GM12864 (cell line): Measurements from ENCODE around the gene LIMS1.

ENCODE experiments used
- DNase-seq: peaks from one replicate; pipeline ENCODE4 v3.0.0-alpha.2; 2011; ENCODE audit warnings: low read depth
- H3K4me3 ChIP-seq: 2 replicates; pipeline ENCODE4 v1.5.1; 2011; ENCODE audit warnings: mild to moderate bottlenecking, low read depth, low read length, control low read depth
- CTCF ChIP-seq: IDR thresholded peaks from 2 replicates; pipeline ENCODE4 v1.5.1; 2011; ENCODE audit warnings: low read depth, mild to moderate bottlenecking, moderate library complexity, low read length, control low read depth, inconsistent platforms; ENCODE audit errors: missing control alignments

The LIMS1 gene

GRCh38 chr2:108541451-108541850 is 7.2 kb downstream of the LIMS1 start:
- H3K4me3 ChIP-seq = no peak overlapping the region
- no peak for TF ChIP-seq CTCF

GRCh38 chr2:108542071-108542470 is 7.8 kb downstream of the LIMS1 start:
- no peak overlapping the region for H3K4me3 ChIP-seq
- TF ChIP-seq CTCF = no peak
- DNase-seq = no peak

More at GRCh38 chr2:108541451-108541850, 7.2 kb downstream of the LIMS1 start:
- no peak for DNase-seq

- TF ChIP-seq CTCF = no peak
- no peak overlapping the region for H3K4me3 ChIP-seq
- no peak for DNase-seq
These were observed 13.3 kb downstream of the LIMS1 start for GRCh38 chr2:108547606-108548005.

- no peak for TF ChIP-seq CTCF
- DNase-seq = no peak
These were observed 14.1 kb downstream of the LIMS1 start for GRCh38 chr2:108548208-108549003.

GRCh38 chr2:108552566-108552965 is 18.3 kb downstream of the LIMS1 start:
- H3K4me3 ChIP-seq = no peak overlapping the region
- TF ChIP-seq CTCF = no peak
- DNase-seq = no peak

More at GRCh38 chr2:108548208-108549003, 14.1 kb downstream of the LIMS1 start:
- H3K4me3 ChIP-seq = no peak overlapping the region

- no peak for TF ChIP-seq CTCF
- H3K4me3 ChIP-seq = no peak overlapping the region
- no peak for DNase-seq
These were observed 19.1 kb downstream of the LIMS1 start for GRCh38 chr2:108553209-108553919.
